Thoracic aorta (tissue), 2 donors: Measurements from ENCODE around the gene ENOX2. TPM values are rescaled to one million over a fixed set of nuclear protein-coding genes. Genes with fewer than 3 reads are reported as not detected.

Experiments used
- ATAC-seq: fragments of 150-250 bp; one replicate; pipeline ENCODE4 v1.8.0; 2017; ENCODE audit warnings: low read depth; ENCODE audit not compliant: insufficient number of reproducible peaks, low FRiP score
- DNase-seq: peaks from one replicate; pipeline ENCODE4 v3.0.0-alpha.2; 2020; ENCODE audit warnings: low spot score
- H3K27ac ChIP-seq, 2 donors: fragments of 200-600 bp; sonication (generic); 1 replicate in 1 of 2; 2 replicates in 1 of 2; pipeline ENCODE4 v1.5.1; 2016; ENCODE audit warnings: mild to moderate bottlenecking in 2 of 2, moderate library complexity in 2 of 2
- H3K27me3 ChIP-seq: fragments of 200-600 bp; sonication (generic); replicated peaks from 2 replicates; pipeline ENCODE4 v1.6.0; 2016; ENCODE audit warnings: mild to moderate bottlenecking; ENCODE audit not compliant: insufficient read depth
- H3K36me3 ChIP-seq: fragments of 200-600 bp; sonication (generic); one replicate; pipeline ENCODE4 v1.5.1; 2016
- H3K4me1 ChIP-seq, 2 donors: fragments of 200-600 bp; sonication (generic); 1 replicate in 1 of 2; 2 replicates in 1 of 2; pipeline versions ENCODE4 v1.5.1 to v1.6.0; 2016; ENCODE audit warnings: low read depth in 2 of 2, mild to moderate bottlenecking in 1 of 2; ENCODE audit not compliant: control insufficient read depth in 1 of 2
- H3K4me3 ChIP-seq: fragments of 200-600 bp; sonication (generic); 2 replicates; pipeline ENCODE4 v1.5.1; 2016; ENCODE audit warnings: mild to moderate bottlenecking
- H3K9me3 ChIP-seq: fragments of 200-600 bp; sonication (generic); 2 replicates; pipeline ENCODE4 v1.5.1; 2016
- CTCF ChIP-seq: fragments of 200-600 bp; sonication (generic); IDR thresholded peaks from one replicate; pipeline ENCODE4 v1.5.1; 2019; ENCODE audit warnings: antibody characterized with exemption
- total RNA-seq, 2 donors: library from RNA; depleted of rRNA; stranded (reverse); fragments of >200 nt; gene quantifications; one replicate each; pipeline versions ENCODE4 v1.1.0 to v1.2.3, GENCODE V29; 2016

The ENOX2 gene
- total RNA-seq, 2 donors from 2014 or later = 17.9 to 28.7 TPM

- Histone ChIP-seq H3K9me3 (no peaks in the 10 kb centered on the region), H3K36me3 (no peaks in the 10 kb centered on the region), H3K27me3 (no peaks in the 10 kb centered on the region), H3K4me1 (peaks cover 0 to 16% of the 10 kb centered on the region in 2 donors), H3K4me3 (no peak overlapping the region), H3K27ac (peak overlapping the region in 1 of 2 donors; percentile 53)
- ATAC-seq (no peak), DNase-seq (no peak)
- TF ChIP-seq CTCF = no peak
Observed at GRCh38 chrX:130895299-130895698, 7.7 kb downstream of the ENOX2 start.

DNA sequence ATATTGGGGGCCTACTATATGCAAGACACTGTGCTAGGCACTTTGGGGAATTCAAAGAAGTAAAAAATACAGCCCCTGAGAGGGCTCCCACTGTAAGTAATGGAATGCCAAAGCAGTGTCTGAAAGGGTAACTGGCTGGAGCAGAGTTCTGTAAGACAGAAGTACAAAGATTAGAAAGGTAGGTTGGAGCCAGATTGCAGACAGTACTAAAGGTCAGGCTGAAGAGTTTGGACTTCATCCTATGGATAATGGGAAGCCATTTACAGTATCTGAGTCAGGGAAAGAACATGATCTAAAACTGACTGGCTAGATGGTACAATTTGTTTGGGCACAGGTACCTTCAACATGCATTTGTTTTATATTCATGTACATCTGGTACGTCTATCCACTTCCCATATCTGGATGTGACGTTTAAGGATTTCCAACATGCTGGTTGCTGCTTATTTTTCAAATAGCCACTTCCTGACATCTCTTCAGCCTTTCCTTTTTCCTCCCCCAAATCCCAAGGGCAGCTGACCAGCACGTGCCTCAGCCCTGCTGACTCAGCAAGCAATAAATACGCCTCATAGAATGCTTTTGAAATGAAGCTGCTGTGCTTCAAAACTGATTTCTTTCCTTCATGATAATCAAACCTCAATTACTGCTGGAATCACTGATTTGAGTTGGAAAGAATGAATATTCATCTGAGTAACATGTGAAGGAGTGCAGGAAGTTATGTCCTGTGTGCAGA is 9.5 kb downstream of the ENOX2 start:
- Histone ChIP-seq H3K4me1 (peaks cover 0 to 19% of the 10 kb centered on the region in 2 donors), H3K36me3 (no peaks in the 10 kb centered on the region), H3K9me3 (no peaks in the 10 kb centered on the region), H3K4me3 (no peak overlapping the region), H3K27ac (no peak overlapping the region), H3K27me3 (no peaks in the 10 kb centered on the region)
- DNase-seq (no peak), ATAC-seq (no peak)
- TF ChIP-seq CTCF = no peak

- TF ChIP-seq CTCF = no peak
- Histone ChIP-seq H3K36me3 (no peaks in the 10 kb centered on the region), H3K4me1 (peaks cover 0 to 5% of the 10 kb centered on the region in 2 donors), H3K27ac (peak overlapping the region in 1 of 2 donors; percentile 35), H3K4me3 (peak overlapping the region; percentile 54), H3K27me3 (no peaks in the 10 kb centered on the region), H3K9me3 (no peaks in the 10 kb centered on the region)
- no peak for ATAC-seq
- DNase-seq = no peak
Observed at GRCh38 chrX:130887376-130887775, 15.6 kb downstream of the ENOX2 start.

DNA sequence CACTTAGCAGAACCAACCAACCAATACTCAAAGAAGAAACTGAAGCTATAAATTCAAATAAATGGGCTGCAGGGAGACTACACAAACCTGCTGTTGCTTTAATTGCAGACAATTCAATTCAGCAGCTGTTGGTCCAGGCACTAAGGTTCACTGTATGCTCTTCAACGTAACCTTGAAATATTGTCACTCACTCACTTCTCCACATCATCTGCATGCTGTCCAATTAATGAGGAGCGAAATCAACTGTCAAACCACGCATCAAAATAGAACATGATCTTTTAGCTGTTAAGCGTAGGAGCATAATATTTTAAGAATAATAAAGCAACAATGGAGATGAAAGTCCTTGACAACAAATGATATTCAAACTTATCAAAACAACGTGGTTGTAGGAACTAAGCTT is 17.0 kb downstream of the ENOX2 start:
- peaks cover 0 to 5% of the 10 kb centered on the region in 2 donors for H3K4me1 ChIP-seq
- H3K9me3 ChIP-seq = no peaks in the 10 kb centered on the region
- TF ChIP-seq CTCF = no peak
- peak overlapping the region in 1 of 2 donors; percentile 35 for H3K27ac ChIP-seq
- H3K36me3 ChIP-seq = no peaks in the 10 kb centered on the region
- no peak for DNase-seq
- H3K27me3 ChIP-seq = no peaks in the 10 kb centered on the region
- ATAC-seq = no peak
- peak overlapping the region; percentile 54 for H3K4me3 ChIP-seq

GRCh38 chrX:130885508-130885907 is 17.5 kb downstream of the ENOX2 start:
- no peak for ATAC-seq
- DNase-seq = no peak
- H3K4me3 ChIP-seq = peak overlapping the region; percentile 54

More at GRCh38 chrX:130885508-130885907, 17.5 kb downstream of the ENOX2 start:
- no peaks in the 10 kb centered on the region for H3K36me3 ChIP-seq
- H3K27ac ChIP-seq = peak overlapping the region in 1 of 2 donors; percentile 35
- H3K9me3 ChIP-seq = no peaks in the 10 kb centered on the region
- no peaks in the 10 kb centered on the region for H3K27me3 ChIP-seq
- no peak for TF ChIP-seq CTCF
- peaks cover 0 to 5% of the 10 kb centered on the region in 2 donors for H3K4me1 ChIP-seq
